ENCODE data around the gene GNB1L. TPM values are rescaled to one million over a fixed set of nuclear protein-coding genes. Genes with fewer than 3 reads are reported as not detected.
"Not testable (repeated sequence)": the region's sequence is repeated elsewhere in the genome, so short reads cannot be mapped to it uniquely, and the experiment has no call there.

Gene GNB1L
- total RNA-seq, 1 donor from 2014 or later, result 11.5 TPM

- DNase-seq (ENCODE audit: low read depth), result no peak
- TF ChIP-seq, protein P1, sequence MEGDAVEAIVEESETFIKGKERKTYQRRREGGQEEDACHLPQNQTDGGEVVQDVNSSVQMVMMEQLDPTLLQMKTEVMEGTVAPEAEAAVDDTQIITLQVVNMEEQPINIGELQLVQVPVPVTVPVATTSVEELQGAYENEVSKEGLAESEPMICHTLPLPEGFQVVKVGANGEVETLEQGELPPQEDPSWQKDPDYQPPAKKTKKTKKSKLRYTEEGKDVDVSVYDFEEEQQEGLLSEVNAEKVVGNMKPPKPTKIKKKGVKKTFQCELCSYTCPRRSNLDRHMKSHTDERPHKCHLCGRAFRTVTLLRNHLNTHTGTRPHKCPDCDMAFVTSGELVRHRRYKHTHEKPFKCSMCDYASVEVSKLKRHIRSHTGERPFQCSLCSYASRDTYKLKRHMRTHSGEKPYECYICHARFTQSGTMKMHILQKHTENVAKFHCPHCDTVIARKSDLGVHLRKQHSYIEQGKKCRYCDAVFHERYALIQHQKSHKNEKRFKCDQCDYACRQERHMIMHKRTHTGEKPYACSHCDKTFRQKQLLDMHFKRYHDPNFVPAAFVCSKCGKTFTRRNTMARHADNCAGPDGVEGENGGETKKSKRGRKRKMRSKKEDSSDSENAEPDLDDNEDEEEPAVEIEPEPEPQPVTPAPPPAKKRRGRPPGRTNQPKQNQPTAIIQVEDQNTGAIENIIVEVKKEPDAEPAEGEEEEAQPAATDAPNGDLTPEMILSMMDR (conservative IDR thresholded peaks at IDR 0.05; ENCODE audit: low read depth, low read length), result no peak
- H3K4me3 ChIP-seq (ENCODE audit: low read depth, low read length), result no peak overlapping the region
These were observed 60.9 kb downstream of the GNB1L start for GRCh38 chr22:19793661-19794310.

DNA sequence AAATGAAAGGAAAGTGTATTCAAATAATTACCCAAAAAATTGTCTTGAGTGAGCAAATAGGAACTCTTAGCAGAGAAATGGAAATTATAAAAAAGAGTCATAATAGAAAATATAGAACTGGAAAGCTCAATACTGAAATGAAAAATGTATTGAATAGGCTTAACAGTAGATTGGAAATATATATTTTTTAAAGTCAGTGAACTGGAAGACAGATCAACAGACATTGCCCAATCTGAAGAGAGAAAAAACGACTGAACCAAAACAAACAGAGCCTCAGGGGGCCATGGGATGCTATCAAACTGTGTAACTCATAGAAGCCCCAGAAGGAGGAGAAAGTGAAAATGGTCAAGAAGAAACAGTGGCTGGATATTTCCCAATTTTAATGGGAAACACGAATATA lies 61.5 kb downstream of the GNB1L start:
- TF ChIP-seq, protein P1 (conservative IDR thresholded peaks at IDR 0.05; ENCODE audit: low read depth, low read length), result no peak
- no peak for DNase-seq (ENCODE audit: low read depth)
- H3K4me3 ChIP-seq (ENCODE audit: low read depth, low read length), result no peak overlapping the region

- not testable (repeated sequence) for H3K4me3 ChIP-seq (ENCODE audit: low read depth, low read length); DNase-seq (ENCODE audit: low read depth)
These were observed 62.2 kb downstream of the GNB1L start for GRCh38 chr22:19792383-19792896.

GRCh38 chr22:19791894-19792293 lies 62.8 kb downstream of the GNB1L start:
- TF ChIP-seq, protein P1 (conservative IDR thresholded peaks at IDR 0.05; ENCODE audit: low read depth, low read length), result no peak
- no peak overlapping the region for H3K4me3 ChIP-seq (ENCODE audit: low read depth, low read length)
- DNase-seq (ENCODE audit: low read depth), result no peak

DNA sequence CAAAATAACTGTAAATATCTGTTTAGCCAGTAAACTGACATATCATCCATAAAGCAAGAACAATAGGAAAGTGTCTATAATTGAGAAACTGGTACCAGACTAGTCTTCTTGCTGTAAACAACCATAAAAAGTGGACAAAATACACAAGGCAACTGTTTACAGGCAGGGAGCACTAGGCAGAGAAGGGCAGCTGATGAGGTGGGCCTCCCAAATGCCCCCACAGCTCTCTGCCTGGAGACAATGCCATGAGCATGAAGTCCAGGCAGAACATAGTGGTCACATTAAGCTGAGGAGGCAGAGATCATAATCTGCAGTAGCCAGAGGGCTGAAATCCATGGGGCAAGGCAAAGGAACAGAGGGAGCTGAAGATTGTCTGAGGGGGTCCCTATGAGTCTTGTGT lies 63.4 kb downstream of the GNB1L start:
- DNase-seq (ENCODE audit: low read depth), result no peak
- H3K4me3 ChIP-seq (ENCODE audit: low read depth, low read length), result no peak overlapping the region
- TF ChIP-seq, protein P1 (conservative IDR thresholded peaks at IDR 0.05; ENCODE audit: low read depth, low read length), result no peak

DNA sequence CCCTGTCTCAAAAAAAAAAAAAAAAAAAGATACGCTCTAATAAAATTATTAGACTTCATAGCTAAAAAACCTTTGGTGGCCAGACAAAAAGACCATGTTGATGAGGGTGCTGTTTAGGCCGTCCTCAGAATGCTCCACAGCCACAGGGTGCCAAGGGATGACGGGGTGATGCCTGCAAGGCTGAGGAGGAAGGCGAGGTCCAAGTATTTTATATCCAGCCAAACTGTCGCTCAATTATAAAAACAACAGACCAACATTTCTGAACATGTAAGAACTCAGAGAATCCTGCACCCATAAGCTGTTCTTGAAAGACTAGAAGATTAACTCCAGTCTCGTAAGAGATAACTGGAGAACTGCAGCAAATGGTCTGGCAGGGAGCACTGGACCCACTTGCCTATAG lies 64.8 kb downstream of the GNB1L start:
- TF ChIP-seq, protein P1 (conservative IDR thresholded peaks at IDR 0.05; ENCODE audit: low read depth, low read length), result no peak
- H3K4me3 ChIP-seq (ENCODE audit: low read depth, low read length), result no peak overlapping the region
- DNase-seq (ENCODE audit: low read depth), result no peak

DNA sequence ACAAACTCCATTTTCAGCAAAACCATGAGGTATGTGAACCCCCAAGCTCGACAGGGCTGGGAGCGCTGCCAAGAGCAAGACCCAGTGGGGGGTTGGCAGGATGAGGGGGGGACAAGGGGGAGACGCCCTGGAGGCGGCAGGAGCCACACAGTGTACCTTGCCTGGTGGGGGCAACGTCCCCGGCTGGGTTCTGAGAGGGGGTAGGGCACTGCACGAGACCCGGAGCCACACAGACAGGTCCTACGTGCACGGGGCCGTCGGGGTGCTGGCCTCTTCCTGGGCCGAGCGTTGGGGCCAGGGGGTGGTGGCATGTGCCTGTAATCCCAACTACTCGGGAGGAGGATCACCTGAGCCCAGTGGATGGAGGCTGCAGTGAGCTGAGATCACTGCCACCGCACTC lies 65.3 kb downstream of the GNB1L start:
- TF ChIP-seq, protein P1 (conservative IDR thresholded peaks at IDR 0.05; ENCODE audit: low read depth, low read length), result no peak
- DNase-seq (ENCODE audit: low read depth), result no peak
- H3K4me3 ChIP-seq (ENCODE audit: low read depth, low read length), result no peak overlapping the region
